Erythroblast (primary cell): ENCODE results near the gene SDSL.

ENCODE experiments used
- GATA1 ChIP-seq: IDR thresholded peaks from 2 replicates; pipeline ENCODE4 v1.6.1; 2011; ENCODE audit warnings: low read depth, mild to moderate bottlenecking, control low read depth, low read length, moderate library complexity
- POLR2A ChIP-seq: IDR thresholded peaks from 2 replicates; pipeline ENCODE4 v1.6.1; 2011; ENCODE audit warnings: mild to moderate bottlenecking, low read length

- no peak for TF ChIP-seq POLR2A
- no peak for TF ChIP-seq GATA1
Measured at GRCh38 chr12:113391145-113391544, 31.0 kb upstream of the SDSL start.
